ENCODE results near the gene BTRC. TPM values are rescaled to one million over a fixed set of nuclear protein-coding genes. Genes with fewer than 3 reads are reported as not detected.

BTRC gene
- total RNA-seq, 2 donors from 2014 or later, result 19.8 to 22.4 TPM

GRCh38 chr10:101481256-101481655, 127.3 kb downstream of the BTRC start:
- DNase-seq (ENCODE audit: low spot score), result no peak
- H3K4me3 ChIP-seq, result no peak overlapping the region
- no peaks in the 10 kb centered on the region for H3K27me3 ChIP-seq
- TF ChIP-seq CTCF (IDR thresholded peaks at IDR 0.05), result no peak
- no peaks in the 10 kb centered on the region for H3K4me1 ChIP-seq
- no peaks in the 10 kb centered on the region for H3K9me3 ChIP-seq
- H3K36me3 ChIP-seq, result no peaks in the 10 kb centered on the region
- no peak overlapping the region for H3K27ac ChIP-seq

GRCh38 chr10:101482568-101482967, 128.6 kb downstream of the BTRC start:
- TF ChIP-seq CTCF (IDR thresholded peaks at IDR 0.05), result no peak
- H3K27me3 ChIP-seq, result no peaks in the 10 kb centered on the region

GRCh38 chr10:101484175-101484745, 130.3 kb downstream of the BTRC start:
- H3K4me3 ChIP-seq, result no peak overlapping the region
- DNase-seq (ENCODE audit: low spot score), result no peak
- H3K9me3 ChIP-seq, result no peaks in the 10 kb centered on the region
- no peaks in the 10 kb centered on the region for H3K27me3 ChIP-seq
- TF ChIP-seq CTCF (IDR thresholded peaks at IDR 0.05), result no peak
- no peaks in the 10 kb centered on the region for H3K4me1 ChIP-seq
- no peak overlapping the region for H3K27ac ChIP-seq
- no peaks in the 10 kb centered on the region for H3K36me3 ChIP-seq

More at GRCh38 chr10:101482568-101482967, 128.6 kb downstream of the BTRC start:
- Histone ChIP-seq H3K4me3 (no peak overlapping the region), H3K4me1 (no peaks in the 10 kb centered on the region), H3K36me3 (no peaks in the 10 kb centered on the region), H3K9me3 (no peaks in the 10 kb centered on the region), H3K27ac (no peak overlapping the region)
- no peak for DNase-seq (ENCODE audit: low spot score)

GRCh38 chr10:101485207-101485606, 131.2 kb downstream of the BTRC start:
- Histone ChIP-seq H3K27ac (no peak overlapping the region), H3K9me3 (no peaks in the 10 kb centered on the region), H3K36me3 (no peaks in the 10 kb centered on the region), H3K4me3 (no peak overlapping the region), H3K4me1 (no peaks in the 10 kb centered on the region), H3K27me3 (no peaks in the 10 kb centered on the region)
- no peak for TF ChIP-seq CTCF (IDR thresholded peaks at IDR 0.05)
- no peak for DNase-seq (ENCODE audit: low spot score)

GRCh38 chr10:101485681-101486554, 132.0 kb downstream of the BTRC start:
- no peak overlapping the region for H3K27ac ChIP-seq
- H3K36me3 ChIP-seq, result no peaks in the 10 kb centered on the region
- no peaks in the 10 kb centered on the region for H3K9me3 ChIP-seq
- no peak overlapping the region for H3K4me3 ChIP-seq
- no peak for DNase-seq (ENCODE audit: low spot score)
- H3K4me1 ChIP-seq, result no peaks in the 10 kb centered on the region
- TF ChIP-seq CTCF (IDR thresholded peaks at IDR 0.05), result no peak
- H3K27me3 ChIP-seq, result no peaks in the 10 kb centered on the region
